ENCODE data around the gene ANKRD60.
A peak's percentile ranks its signal among the peaks of the same experiment; 100 is the strongest.

The ANKRD60 gene, protein sequence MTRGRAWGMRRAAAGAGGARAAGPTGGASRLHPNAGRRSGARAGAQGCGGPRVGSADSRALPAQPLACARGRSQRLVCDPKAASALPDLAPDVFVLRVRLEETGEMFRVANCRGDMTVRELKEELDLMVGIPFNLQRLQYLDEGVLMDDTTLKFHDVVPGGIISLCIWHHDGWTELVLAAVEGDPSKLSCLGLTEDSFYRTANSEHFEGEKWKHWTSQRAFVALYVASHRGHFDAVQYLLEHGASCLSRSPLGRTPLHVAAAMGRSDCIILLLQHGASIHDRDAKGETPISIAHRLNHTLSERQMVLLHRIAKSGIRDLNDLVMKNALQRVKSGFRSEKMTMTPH

DNA sequence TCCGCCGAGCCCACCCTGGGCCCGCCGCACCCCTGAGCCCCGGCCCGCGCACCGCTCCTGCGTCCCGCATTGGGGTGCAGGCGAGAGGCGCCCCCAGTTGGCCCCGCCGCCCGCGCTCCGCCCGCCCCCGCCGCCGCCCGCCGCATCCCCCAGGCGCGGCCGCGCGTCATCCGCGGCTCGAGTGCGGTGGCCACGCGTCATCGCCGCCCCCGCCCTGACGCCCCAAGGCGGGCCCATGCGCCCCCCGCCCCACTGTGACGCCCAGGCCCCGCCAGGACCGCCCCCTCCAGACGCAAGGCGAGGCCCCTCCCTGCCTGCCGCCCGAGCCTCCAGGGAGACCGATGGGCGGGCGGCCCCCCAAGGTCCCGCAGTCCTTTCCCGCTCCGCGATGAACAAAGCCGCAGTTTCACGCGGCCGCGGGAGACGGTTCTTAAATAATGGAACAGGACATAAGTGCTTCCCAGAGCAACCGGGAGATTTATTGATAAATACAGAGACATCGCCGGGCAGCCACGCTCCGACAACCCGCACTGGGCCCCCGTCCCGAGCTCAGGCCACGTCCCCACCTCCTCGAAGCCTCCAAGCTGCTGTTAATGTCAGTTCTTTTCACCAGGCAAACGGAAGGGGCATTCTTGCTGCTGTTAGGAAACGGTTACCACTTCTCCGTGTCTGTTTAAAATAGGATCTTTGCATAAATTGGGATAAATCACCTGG is at the start of gene ANKRD60:
Gene ANKRD60 (minus strand): TSS at position 170 of the 714 bp plus-strand sequence. CDS start 0 bp downstream, at position 170.
- DNase-seq = peak; percentile 83

DNA sequence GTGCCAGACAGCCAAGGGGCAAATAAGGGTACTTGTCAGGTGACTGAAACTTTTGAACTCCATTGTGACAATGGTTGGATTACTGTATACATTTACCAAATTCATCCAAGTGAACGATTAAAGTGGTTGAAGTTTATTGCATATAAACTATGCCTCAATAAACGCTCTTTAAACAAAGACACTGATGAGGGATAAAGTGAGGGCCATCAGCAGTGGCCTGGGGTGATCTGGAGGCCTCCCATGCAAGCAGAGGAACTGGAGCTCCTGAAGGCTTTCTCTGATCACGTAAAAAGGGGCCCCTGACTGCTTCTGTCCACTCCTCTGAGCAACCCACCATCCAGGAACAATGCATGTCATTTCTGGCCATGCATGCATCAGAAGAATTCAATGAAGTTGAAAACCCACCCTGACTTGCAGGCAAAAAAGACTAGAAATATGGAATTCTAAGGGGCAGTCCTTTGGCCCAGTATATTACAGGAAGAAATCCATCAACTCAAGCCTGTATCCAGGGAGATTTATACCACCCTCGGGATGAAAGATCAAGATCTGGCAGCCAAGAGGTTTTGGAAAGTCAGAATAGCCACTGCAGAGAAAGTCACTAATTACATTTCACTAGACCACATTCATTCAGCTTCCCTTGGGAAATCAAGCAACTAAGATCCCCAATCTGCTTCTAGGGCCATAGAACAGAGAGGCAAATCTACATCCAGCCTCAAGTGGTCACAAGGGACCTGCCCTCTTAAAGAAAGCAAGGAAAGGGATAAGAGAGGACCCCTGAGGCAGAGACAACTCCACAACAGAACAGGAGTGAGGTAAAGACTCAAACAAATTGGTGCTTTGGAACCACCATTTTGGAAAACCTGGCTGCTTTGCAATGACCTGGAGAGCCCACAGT is 49.4 kb upstream of the ANKRD60 start:
- peak; percentile 0 for DNase-seq

DNA sequence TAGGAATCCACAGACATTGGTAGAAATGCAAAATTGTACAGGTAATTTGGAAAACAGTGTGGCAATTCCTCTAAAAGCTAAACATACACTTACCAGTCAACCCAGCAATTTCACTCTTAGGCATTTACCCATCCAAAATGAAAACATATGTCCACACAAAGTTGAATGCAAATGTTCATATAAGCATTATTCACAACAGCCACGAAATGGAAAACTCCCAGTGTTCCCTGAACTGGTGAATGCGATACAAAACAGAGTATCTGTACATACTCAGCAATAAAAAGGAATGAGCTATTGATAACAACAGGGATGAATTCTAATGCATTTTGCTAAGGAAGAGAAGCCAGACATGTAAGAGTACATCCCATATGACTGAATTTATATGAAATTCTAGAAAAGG is 48.7 kb upstream of the ANKRD60 start:
- no peak for DNase-seq

DNA sequence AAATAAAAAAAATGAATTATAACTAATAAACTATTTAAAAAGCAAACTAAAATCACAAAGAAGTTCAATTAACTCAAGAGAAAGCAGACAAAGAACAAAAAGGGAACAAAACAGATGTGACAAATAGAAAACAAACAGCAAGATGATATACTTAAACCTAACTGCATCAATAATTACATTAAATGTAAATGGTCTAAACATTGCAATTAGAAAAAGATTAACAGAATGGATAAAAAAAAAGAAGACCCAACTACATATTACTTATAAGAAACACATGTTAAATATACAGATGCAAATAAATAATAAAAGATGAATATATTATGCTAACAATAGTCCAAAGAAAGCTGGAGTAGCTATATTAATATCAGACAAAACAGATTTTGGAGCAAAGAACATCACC is 45.9 kb upstream of the ANKRD60 start:
- no peak for DNase-seq

DNA sequence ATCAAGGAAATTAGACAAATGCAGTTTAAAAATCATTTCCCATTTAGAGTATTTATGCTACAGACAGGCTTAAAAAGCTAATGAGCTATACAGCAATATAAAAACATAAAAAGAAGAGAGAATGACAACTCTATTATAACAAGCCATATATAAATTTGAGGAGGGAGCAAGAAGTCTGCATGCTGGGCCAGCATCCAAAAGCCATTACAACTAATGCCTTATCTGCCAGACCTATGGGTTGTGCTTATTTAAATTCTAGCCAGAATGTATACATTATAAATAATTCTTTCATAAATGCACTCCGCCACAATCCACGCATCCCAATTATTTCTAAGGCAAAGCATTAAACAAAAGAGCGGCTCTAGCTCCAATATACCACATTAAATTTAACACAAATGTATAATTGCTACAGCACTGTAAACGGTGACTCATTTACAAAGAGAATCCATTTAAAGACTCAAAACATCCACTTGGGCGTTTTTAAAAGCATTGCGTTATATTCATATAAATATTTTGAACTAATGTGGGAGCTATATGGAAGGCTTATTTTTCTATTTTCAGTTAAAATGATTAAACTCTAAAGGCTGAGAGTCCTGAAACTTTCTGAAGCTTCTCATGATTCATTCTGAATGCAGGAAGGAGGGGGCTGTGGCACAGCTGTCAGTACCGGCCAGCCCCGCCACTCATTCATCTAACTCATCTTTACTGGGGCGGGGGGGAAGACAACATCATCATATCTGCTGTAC is 43.3 kb upstream of the ANKRD60 start:
- peak; percentile 18 for DNase-seq

DNA sequence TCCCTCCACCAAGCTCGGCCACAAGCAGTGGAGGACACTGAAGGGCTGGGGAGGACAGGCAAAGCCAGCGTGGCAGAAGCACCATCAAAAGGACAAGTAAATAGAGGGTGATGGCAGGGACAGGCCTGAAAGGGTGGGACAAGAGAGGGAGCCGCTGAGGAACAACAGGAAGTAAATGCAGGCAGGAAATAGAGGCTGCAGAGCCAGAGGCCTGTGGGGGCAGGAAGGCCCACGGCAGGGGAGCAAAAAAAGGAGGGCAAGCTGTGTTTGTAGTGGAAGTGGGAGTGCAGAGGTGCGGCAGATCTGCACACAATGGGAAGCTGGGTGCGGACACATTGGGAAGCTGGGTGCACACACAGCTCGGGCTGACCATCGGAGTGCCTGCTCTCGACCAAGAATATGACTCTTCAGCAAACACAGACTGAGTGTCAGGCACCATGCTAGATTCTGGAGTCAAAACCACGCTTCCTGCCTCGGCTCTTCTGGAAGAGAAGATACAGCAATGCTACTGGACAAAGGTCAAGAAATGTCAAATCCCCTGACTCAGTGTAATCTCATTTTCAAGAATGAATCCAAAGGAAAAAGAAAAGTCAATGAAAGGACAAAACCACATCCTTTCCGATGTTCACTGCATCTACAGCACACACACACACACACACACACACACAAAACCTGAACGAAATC is 40.6 kb upstream of the ANKRD60 start:
- no peak for DNase-seq

DNA sequence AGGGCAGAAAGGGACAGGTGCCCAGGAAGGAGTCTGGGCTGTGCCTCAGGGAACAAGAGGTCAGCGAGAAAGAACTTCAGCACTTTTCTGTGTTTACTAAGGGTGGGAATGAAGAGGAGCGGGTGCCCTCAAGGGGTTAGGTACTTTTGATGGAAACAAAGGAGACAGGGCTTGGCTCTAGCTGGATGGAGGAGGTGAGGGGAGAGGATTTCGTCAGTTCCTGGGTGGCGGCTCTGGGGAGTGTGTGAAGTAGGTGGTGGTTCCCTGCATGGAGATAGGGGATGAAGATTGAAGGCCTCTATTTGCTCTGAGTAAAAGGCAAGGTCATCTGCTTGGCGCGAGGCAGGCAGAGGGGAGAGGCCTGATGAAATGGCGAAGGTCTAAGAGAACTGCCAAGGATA is 40.0 kb upstream of the ANKRD60 start:
- no peak for DNase-seq

DNA sequence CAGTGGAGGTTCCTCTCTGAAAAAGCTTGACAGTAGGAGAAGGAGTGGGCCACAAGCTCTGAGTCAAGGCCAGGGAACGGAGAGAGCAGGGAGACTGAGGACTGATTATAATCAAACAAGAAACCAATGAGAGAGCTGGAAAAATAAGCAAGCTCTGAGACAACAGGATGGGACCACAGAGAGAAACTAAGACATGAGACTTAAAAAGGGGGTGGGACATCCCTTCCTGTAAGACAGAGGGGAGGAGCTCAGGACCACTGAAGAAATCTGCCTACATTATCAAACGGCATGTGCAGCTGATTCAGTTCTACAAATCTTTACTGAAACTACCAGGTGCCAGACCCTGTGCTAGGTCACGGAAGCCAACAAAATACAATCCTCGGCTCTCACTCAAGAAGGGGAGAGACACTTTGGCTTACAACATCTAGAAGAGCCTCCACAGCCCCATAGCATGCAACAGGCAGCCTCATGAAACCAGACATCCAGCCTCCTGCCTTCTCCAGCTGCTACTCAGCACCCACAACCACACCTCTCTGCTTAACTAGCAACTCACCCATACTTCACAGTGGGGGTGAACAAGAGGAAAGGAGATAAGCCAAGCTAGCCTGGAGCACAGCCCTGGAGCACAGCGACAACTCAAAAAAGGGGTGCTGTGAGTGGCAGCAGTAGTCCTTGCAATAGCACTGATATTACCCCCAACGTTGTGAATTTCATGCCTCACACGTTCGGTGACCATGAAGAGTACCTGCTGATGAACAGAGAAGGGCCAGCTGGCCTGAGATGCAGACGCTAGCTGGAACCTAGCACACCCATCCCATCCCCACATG is 39.1 kb upstream of the ANKRD60 start:
- no peak for DNase-seq

DNA sequence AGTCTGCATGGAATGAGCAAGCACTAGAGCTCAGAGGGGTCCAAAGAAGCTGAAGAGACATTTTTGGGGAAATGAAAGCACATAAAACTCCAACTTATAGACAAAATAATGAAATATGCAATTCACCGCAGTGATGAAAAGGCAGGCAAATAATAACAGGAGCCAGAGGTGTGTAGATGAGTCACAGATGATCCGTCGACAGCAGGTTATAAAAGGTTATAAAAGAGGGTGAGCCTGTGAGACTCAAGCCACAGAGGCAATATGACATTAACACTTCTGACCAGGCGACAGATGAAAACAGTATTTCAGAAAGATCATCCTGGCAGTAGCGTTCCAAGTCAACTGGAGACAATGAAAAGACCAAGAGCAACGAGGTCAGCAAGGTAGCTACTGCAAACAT is 35.8 kb upstream of the ANKRD60 start:
- DNase-seq = no peak

DNA sequence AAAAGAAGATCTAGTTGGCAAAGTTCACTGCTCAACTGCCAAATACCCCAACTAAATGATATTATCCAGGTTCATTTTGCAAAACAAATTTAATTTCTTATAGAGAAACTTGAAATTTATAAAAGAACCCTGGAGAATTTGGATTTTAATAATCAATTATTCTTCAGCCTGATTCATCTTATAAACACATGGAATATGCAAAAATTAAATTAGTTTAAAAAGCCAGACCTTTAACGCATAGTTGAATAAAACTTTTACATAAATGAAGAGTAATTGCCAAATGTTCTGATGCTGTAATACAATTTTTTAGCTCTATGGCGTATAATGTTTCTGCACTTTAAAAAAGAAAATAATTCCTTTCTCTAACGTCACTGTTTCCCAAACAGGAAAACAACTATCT is 33.2 kb upstream of the ANKRD60 start:
- DNase-seq = no peak

DNA sequence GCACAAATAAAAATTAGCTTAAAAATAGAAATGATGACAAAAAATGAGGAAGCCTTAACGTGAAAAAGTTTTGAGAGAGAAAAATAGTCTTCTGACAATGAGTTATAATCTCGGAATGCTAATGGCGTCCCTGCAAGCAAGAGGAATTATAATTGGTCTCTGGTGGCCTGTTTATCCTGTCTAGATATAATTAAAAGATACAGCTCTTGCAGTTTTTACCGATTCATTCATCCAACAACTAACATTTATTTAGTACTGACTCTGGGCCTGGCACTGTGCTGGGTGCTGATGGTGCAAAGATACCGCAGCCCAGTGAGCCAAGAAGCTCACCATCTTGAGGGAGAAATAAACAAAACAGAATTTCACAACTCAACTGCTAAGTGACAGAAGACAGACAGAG is 31.6 kb upstream of the ANKRD60 start:
- DNase-seq = no peak

DNA sequence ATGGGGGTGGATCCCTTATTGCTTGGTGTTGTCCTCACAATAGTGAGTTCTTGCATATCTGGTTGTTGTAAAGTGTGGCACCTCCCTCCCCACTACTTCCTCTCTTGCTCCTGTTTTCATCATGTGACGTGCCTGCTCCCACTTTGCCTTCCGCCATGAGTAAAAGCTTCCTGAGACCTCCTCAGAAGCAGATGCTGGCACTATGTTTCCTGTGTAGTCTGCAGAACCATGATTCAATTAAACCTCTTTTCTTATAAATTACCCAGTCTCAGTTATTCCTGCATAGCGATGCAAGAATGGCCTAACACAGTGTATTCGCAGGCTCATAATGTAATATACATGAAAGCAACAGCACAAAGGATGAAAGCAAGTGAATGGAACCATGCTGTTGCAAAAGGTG is 28.4 kb upstream of the ANKRD60 start:
- no peak for DNase-seq

DNA sequence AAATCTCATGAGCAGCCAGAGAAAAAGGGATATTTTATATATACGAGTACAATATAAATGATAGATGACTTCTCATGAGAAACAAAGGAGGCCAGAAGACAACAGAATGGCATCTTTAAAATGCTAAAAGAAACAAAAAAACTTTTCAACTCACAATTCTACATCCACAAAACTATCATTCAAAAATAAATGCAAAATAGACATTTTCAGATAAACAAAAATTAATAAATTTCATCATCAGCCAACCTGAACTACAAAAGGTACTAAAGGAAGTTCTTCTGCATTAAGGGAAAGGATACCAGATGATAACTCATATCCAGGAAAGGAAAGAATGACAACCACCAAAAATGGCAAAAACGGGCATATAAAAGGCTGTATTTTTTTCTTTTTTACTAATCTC is 27.9 kb upstream of the ANKRD60 start:
- DNase-seq = no peak

DNA sequence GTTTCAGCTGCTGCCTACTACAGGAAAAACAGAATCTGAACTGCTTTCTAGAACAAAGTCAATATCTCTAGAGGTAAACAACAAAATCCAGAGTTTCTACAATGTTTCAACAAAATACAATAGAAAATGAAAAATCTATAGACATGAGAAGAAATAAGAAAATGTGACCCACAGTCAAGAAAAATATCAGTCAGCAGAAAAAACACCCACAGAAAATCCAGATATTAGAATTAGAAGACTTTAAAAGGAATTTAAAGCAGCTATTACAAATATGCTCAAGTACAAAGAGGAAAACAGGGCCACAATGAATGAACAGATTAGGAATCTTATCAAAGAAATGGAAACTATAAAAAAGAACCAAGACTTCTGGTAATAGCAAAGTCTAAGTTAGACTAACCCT is 26.4 kb upstream of the ANKRD60 start:
- no peak for DNase-seq

DNA sequence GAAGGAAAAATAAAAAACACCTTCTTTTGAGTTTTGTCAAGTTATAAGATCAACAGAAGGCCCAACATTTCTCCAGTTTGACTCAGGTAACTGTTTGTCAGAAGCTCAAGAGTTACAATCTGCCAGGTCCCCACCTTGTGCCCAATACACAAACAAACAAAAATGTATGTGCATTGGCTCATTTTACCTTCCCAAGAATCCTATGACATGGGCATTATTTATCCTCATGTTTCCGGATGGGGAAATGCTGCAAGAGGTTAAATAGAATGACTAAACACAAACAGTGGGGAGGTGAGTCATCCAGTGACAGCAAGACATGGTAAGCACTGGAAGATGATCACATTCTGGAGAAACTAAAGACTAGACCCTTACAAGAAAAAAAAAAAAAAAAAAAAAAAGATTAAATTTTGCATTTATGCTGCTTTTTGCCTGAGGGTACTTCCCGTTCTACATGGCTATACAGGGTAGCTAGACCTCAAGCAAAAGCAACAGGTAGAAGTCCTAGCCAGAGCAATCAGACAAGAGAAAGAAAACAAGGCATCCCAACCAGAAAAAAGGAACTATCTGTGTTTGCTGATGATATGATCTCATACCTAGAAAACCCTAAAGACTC is 23.6 kb upstream of the ANKRD60 start:
- peak; percentile 2 for DNase-seq

DNA sequence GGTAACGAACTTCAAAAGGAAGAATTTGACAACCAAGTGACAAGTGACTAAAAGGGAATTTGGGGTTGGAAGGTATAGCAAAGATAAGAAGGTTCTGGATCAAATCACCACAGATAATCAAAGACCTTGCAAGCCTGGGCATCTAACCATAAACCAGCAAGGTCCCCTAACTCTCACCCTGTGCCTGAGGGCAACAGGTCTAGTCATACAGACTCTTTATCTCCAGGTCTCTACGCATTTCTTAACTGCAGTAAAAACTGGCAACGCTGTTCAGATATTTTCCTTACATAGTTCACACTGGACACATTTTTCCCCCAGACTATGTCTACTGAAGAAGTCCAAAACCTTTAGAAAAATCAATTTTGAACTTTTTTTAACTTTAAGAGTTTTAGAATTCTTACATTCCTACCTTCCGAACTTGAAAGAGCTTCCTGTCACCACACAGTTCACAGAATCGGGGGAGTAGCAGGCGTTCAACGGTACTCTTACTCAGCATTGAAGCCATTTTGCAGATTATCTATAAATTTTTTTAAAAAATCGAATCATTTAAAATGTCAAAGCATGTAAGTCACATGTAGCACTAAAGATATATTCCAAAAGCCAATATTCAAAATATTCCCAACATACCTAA is 23.0 kb upstream of the ANKRD60 start:
- DNase-seq = no peak

DNA sequence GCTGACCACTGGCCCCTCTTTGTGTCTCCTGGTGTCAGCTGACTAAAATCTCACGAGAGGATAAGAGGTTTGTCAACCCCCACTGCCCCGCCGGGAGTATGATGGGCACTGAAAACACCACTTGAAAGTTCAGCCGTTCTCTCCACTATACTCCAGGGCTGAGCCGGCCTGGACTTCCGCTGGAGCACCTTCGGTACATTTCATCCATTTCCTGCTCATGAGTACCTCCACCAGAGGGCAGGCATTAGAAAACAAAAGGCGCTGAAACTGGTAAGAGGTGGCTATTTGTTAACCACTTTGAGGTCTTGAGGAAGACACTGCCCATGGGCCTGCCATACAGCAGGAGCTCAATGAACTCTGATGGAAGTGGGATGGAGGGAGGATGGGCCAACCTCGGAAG is 17.9 kb upstream of the ANKRD60 start:
- DNase-seq = peak; percentile 12

DNA sequence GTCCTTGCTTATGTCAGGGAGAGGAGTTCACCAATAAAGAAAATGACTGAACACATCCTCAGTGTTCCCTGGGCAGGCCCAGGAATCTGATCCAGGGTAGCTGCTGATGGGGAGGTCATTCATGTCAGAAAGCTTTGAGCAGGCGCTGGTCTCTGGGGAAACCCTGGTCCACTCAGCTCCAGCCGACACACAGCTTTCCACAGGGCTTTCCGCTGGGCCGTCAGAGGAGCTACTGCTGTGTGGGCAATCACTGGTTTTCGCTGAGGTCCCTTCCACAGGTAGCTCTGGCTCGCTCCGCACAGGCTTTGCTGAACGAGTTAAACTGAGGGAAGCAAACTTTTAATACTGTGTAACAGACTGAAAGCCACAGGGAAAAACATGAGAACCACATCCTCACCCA is 17.5 kb upstream of the ANKRD60 start:
- no peak for DNase-seq

DNA sequence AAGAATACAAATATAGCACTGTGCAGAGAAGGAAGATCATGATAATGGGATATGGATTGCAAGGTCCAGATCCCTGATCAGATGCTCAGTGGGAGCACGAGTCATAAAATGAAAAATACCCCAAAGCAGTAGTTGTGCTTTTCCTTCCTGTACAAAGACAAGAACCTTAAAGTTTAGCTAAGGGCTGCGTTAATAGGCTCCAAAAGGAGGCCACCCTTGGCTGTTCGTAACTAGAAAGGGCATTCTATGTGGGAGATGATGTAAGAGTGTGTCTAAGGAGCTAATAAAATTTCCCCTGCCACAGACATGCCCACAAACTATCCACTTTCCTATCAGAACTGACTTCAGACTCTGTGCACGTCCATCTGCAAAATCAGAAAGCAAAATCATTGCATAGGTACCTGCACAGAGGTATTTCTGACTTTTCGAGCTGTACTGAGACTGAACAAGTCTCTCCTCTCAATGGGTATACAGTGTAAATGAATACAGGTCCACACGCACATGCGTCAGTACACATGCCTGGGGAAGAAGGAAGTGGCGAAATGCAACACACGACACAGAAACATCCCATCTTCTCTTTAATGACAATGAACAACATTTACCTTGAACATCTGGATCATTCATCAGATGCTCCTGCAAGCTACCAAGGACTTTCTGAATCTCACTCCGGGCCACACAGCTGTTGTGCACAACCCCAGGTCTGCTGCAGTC is 16.9 kb upstream of the ANKRD60 start:
- no peak for DNase-seq

Measured in NCI-H69 (cell line).